ENCODE results near the gene ATP1A1.

GRCh38 chr1:116372191-116372590 lies 853 bp upstream of the ATP1A1 start:
- TF ChIP-seq CTCF (IDR thresholded peaks at IDR 0.05) (no peak), POLR2A (IDR thresholded peaks at IDR 0.05; ENCODE audit: low read length) (no peak), REST (IDR thresholded peaks at IDR 0.05) (no peak)

All from A549 (cell line).